ENCODE results near the gene CYP3A5.

The CYP3A5 gene

DNA sequence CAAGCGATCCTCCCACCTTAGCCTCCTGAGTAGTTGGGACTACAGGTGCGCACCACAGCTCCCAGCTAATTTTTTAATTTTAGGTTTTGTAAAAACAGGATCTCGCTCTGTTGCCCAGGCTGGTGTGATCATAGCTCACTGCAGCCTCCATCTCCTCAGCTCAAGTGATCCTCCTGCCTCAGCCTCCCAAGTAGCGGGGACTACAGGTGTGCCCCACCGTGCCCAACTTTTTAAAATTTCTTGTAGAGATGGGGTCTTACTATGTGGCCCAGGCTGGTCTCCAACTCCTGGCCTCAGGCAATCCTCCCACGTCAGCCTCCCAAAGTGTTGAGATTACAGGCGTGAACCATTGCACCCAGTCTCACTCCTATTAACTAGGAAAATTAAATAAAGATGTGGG is 74.3 kb downstream of the CYP3A5 start:
- DNase-seq (ENCODE audit: low read depth), result no peak
- no peak overlapping the region for H3K4me3 ChIP-seq (ENCODE audit: low read length)
- TF ChIP-seq, protein P1, sequence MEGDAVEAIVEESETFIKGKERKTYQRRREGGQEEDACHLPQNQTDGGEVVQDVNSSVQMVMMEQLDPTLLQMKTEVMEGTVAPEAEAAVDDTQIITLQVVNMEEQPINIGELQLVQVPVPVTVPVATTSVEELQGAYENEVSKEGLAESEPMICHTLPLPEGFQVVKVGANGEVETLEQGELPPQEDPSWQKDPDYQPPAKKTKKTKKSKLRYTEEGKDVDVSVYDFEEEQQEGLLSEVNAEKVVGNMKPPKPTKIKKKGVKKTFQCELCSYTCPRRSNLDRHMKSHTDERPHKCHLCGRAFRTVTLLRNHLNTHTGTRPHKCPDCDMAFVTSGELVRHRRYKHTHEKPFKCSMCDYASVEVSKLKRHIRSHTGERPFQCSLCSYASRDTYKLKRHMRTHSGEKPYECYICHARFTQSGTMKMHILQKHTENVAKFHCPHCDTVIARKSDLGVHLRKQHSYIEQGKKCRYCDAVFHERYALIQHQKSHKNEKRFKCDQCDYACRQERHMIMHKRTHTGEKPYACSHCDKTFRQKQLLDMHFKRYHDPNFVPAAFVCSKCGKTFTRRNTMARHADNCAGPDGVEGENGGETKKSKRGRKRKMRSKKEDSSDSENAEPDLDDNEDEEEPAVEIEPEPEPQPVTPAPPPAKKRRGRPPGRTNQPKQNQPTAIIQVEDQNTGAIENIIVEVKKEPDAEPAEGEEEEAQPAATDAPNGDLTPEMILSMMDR (conservative IDR thresholded peaks at IDR 0.05; ENCODE audit: low read depth, low read length), result no peak

- no peak overlapping the region for H3K4me3 ChIP-seq (ENCODE audit: low read length)
- no peak for DNase-seq (ENCODE audit: low read depth)
- TF ChIP-seq, protein P1 (conservative IDR thresholded peaks at IDR 0.05; ENCODE audit: low read depth, low read length), result no peak
Observed at GRCh38 chr7:99601656-99602310, 78.0 kb downstream of the CYP3A5 start.

DNA sequence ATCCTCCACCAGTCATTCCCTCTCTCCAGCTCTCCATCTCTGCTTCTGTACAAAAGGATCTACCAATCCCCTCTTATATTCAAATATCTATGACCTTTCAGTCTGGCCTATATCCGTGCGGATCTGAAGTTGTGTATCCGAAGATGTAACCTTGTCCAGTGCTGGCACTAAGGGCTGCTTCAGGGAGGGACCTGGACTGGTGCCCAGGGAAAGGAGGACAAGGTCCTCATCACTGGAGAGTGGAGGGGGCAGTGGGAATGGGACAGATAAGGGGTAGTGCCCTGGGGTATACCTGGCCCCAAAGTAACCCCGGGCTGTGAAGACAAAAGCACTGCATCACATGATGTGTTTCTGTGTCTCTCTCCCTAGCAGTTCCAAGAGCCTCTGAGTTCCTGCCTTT is 80.0 kb downstream of the CYP3A5 start:
- DNase-seq (ENCODE audit: low read depth), result no peak
- TF ChIP-seq, protein P1 (conservative IDR thresholded peaks at IDR 0.05; ENCODE audit: low read depth, low read length), result no peak
- no peak overlapping the region for H3K4me3 ChIP-seq (ENCODE audit: low read length)

Measured in retinal pigment epithelial cell (primary cell).